AG10803 (cell line): ENCODE results near the gene RPTOR.
A peak's percentile ranks its signal among the peaks of the same experiment; 100 is the strongest.

Experiments
- DNase-seq: peaks from one replicate; pipeline ENCODE4 v3.0.0; 2010; ENCODE audit warnings: low read depth
- H3K4me3 ChIP-seq: 2 replicates; pipeline ENCODE4 v1.5.1; 2011; ENCODE audit warnings: mild to moderate bottlenecking, low read length, control low read depth
- CTCF ChIP-seq: conservative IDR thresholded peaks from 2 replicates; pipeline ENCODE4 v1.5.1; 2011; ENCODE audit warnings: mild to moderate bottlenecking, low read length, control low read depth, inconsistent platforms

RPTOR gene

GRCh38 chr17:80592243-80592642 is 47.6 kb downstream of the RPTOR start:
- H3K4me3 ChIP-seq, result no peak overlapping the region
- DNase-seq, result no peak
- TF ChIP-seq CTCF, result no peak

- DNase-seq, result no peak
- no peak overlapping the region for H3K4me3 ChIP-seq
- TF ChIP-seq CTCF, result no peak
Observed at GRCh38 chr17:80593181-80593580, 48.5 kb downstream of the RPTOR start.

GRCh38 chr17:80594431-80595269 is 50.0 kb downstream of the RPTOR start:
- no peak for TF ChIP-seq CTCF
- no peak overlapping the region for H3K4me3 ChIP-seq
- DNase-seq, result peak; percentile 48

GRCh38 chr17:80596760-80597608 is 52.3 kb downstream of the RPTOR start:
- DNase-seq, result no peak
- no peak for TF ChIP-seq CTCF
- no peak overlapping the region for H3K4me3 ChIP-seq

GRCh38 chr17:80598813-80599545 is 54.3 kb downstream of the RPTOR start:
- no peak for DNase-seq
- H3K4me3 ChIP-seq, result no peak overlapping the region
- no peak for TF ChIP-seq CTCF

- H3K4me3 ChIP-seq, result no peak overlapping the region
- DNase-seq, result peak; percentile 40
- no peak for TF ChIP-seq CTCF
Observed at GRCh38 chr17:80599546-80600305, 55.1 kb downstream of the RPTOR start.
